NOMO-1 treated with dmso at 0.1 percent for 144 hours (cell line): ENCODE results near the gene CD180.
A peak's percentile ranks its signal among the peaks of the same experiment; 100 is the strongest.

Experiments used
- DNase-seq: peaks from one replicate; lab custom pipeline; 2025; ENCODE audit not compliant: unreplicated experiment; lab: John Stamatoyannopoulos, UW

The CD180 gene

GRCh38 chr5:67163231-67163756, 33.3 kb downstream of the CD180 start:
- no peak for DNase-seq

- DNase-seq: no peak
Observed at GRCh38 chr5:67161767-67162166, 34.8 kb downstream of the CD180 start.

- no peak for DNase-seq
Observed at GRCh38 chr5:67160985-67161384, 35.6 kb downstream of the CD180 start.

GRCh38 chr5:67160272-67160671, 36.3 kb downstream of the CD180 start:
- no peak for DNase-seq

GRCh38 chr5:67156976-67157583, 39.5 kb downstream of the CD180 start:
- no peak for DNase-seq

GRCh38 chr5:67154556-67155206, 41.9 kb downstream of the CD180 start:
- no peak for DNase-seq

GRCh38 chr5:67153292-67153691, 43.3 kb downstream of the CD180 start:
- no peak for DNase-seq

GRCh38 chr5:67152400-67152799, 44.2 kb downstream of the CD180 start:
- DNase-seq: no peak

- no peak for DNase-seq
Observed at GRCh38 chr5:67149951-67150523, 46.6 kb downstream of the CD180 start.

- no peak for DNase-seq
Observed at GRCh38 chr5:67149057-67149950, 47.3 kb downstream of the CD180 start.

- no peak for DNase-seq
Observed at GRCh38 chr5:67147760-67148159, 48.8 kb downstream of the CD180 start.

GRCh38 chr5:67146981-67147380, 49.6 kb downstream of the CD180 start:
- no peak for DNase-seq

GRCh38 chr5:67146574-67146973, 50.0 kb downstream of the CD180 start:
- peak; percentile 53 for DNase-seq

- no peak for DNase-seq
Observed at GRCh38 chr5:67144183-67144639, 52.4 kb downstream of the CD180 start.

- DNase-seq: no peak
Observed at GRCh38 chr5:67143549-67143948, 53.0 kb downstream of the CD180 start.

GRCh38 chr5:67142816-67143215, 53.8 kb downstream of the CD180 start:
- no peak for DNase-seq

GRCh38 chr5:67141644-67142043, 55.0 kb downstream of the CD180 start:
- DNase-seq: no peak

- DNase-seq: no peak
Observed at GRCh38 chr5:67140413-67140812, 56.2 kb downstream of the CD180 start.

GRCh38 chr5:67139030-67139429, 57.6 kb downstream of the CD180 start:
- no peak for DNase-seq

- no peak for DNase-seq
Observed at GRCh38 chr5:67135381-67135984, 61.1 kb downstream of the CD180 start.

- DNase-seq: no peak
Observed at GRCh38 chr5:67133776-67134175, 62.8 kb downstream of the CD180 start.
